ENCODE results near the gene ACADL. TPM values are rescaled to one million over a fixed set of nuclear protein-coding genes. Genes with fewer than 3 reads are reported as not detected.

ACADL gene
- total RNA-seq (2014; rRNA removed; shearing (Covaris generic)): not detected in 2 replicates

DNA sequence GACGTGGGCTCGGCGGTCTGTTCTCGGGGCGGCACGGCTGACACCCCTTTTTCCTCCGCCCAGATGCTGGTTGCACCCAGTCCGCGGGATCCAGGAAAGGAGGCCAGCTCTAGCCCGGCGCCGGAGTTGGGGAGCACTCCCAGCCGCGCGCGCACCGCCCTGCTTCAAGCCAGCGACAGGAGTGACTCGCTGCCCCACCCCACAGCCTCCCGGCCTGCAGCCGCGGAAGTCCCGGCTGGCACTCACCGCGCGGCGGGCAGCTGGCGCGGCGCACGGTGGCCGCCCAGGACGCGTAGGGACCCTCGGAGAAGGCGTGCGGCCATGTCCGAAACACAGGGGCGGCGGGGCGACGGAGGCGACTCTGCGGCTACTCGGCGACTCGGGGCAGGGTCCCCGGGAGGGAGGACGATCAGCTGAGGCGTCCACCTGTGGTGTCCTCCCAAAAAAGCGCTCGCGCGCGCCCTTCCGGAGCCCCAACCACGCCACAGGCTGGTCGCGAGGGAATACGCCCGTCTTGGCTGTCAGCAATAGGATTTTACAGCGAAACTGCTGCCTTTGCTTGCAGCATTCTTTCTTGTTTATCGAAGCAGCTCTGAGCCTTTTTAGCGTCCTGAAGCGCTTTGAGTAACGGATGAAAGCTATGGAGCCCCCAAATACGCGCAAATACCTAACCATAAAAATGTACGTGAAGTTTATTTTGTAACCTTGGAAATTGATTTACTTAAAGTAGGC is at the start of gene ACADL:
TSS of gene ACADL (minus strand) at position 507 of the 732 bp plus-strand sequence. CDS start at position 323, 184 bp downstream.
- DNase-seq (ENCODE audit: low spot score): no peak

DNA sequence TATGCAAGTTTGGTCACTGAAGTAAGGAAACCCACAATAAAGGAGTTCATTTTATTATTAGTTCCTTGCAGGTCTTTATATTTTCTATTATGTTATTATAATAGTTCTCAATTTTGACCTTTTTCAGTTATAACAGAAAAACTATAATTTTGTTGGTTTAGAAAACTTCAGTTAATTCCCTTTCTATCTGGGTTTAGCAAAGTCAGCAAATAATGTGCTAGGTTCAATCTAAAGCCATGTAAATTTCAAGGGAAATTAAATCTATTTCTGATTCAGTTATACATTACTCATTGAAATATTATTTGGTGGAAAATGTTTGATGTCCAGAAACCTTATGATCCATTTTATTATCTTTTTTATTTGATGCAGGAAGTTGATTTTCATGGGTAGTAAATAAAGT is 46.1 kb upstream of the ACADL start:
- no peak for DNase-seq (ENCODE audit: low spot score)

DNA sequence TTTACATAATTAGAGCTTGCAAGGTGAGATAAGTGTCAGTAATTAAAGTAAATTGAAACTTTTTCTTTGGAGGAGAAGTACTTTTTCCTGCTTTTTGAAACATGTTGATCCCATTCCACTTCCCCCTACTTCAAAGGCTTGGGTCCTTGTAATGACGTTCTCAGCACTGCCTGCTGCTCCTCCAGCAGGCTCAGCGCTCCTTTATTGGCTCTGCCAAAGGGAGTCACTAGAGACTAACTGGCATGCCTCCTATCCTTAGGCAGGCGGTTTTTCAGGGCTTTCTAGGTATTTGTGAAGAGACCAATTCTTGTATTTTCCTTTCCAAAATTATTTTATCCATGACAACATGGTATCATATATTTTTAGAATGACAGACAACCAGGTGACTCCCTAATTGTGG is 43.9 kb upstream of the ACADL start:
- no peak for DNase-seq (ENCODE audit: low spot score)

DNA sequence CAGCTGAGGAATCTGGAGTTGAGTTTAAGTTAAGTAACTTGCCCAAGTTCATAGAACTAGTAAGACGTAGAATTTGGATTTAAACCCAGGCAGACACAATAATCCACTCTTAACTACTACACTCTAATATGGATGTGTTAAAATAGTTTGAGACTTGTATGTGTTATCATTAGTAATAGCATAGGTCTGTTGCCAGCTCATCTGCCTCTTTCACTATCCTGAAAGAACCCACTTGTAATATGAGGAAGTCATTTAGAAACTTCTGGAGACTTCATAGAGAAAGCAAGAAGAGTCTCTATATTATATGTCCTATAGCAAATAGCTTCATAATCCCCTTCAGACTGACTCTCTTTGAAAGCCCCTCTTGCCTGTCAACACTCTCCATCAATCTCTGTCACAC is 43.0 kb upstream of the ACADL start:
- no peak for DNase-seq (ENCODE audit: low spot score)

DNA sequence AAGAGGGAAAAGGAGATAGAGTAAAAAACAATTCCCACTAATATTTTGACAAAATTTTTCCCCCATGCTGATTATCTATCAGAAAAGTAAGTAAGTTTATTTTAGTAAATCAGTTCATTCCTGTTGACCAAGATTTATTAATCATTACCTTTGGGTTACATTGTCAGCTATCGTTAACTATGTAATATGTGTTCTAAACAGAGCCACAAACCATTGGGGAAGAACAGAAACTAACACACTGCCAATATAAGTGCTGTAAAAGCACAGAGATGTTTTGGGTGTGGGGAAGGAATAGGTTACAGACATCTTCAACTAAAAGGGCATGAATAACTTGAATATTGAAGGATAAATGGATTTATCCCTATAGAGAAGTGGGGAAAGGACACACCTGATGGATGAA is 42.5 kb upstream of the ACADL start:
- DNase-seq (ENCODE audit: low spot score): no peak

DNA sequence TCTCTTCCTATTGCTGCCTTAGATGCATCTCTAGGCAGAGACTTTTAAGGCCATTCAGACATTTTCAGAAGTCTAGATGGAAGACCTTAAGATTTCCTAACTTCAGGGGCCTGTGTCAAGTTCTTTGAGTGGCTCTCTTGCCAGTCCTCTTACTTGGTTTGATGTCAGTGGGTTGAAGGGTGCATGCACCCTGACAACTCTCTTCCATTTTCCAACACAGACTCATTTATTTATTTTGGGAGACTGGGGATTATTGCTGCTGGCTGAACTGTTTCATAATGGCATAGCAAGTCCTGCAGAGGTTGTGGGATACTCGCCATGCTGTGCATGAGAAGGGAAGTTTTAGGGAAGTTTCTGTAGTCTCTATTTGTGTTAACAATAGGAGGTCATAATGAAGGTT is 39.0 kb upstream of the ACADL start:
- no peak for DNase-seq (ENCODE audit: low spot score)

DNA sequence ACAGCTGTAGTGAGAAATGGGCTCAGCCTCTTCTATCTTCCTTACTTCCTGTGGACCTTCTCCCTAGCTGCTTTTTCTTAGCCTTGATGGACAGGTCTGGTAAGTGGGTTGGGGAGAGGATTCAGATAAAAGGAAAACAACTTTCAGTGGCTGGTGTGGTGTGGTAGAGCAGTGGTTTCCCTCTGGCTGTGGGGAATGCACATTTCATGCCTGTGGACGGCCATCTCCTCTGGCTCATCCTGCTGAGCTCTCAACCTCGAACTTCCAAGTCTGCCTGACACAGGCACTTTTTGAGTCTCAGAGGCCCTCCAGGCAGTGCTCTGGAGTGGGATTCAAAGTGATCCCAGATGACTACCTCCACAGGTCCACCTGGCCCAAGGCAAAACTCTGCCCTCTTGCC is 38.6 kb upstream of the ACADL start:
- no peak for DNase-seq (ENCODE audit: low spot score)

DNA sequence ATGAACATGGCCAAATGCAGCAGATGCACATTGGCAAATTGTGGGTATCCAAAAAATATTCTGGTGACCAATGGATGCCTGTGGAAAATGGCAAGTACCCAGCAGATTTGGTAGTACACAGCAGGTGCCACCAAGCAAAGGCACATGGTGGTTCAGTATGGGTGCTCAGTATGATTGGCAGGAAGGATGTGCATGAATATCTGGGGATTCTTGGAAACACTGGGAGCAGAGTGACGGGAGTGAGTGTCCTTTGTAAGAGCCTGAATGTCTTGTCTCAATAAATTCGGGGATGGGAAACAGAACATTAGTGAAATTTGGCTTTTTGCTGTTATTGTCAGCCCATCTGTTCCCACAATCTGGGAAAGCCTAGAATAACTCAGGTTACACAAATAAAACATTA is 36.8 kb upstream of the ACADL start:
- no peak for DNase-seq (ENCODE audit: low spot score)

DNA sequence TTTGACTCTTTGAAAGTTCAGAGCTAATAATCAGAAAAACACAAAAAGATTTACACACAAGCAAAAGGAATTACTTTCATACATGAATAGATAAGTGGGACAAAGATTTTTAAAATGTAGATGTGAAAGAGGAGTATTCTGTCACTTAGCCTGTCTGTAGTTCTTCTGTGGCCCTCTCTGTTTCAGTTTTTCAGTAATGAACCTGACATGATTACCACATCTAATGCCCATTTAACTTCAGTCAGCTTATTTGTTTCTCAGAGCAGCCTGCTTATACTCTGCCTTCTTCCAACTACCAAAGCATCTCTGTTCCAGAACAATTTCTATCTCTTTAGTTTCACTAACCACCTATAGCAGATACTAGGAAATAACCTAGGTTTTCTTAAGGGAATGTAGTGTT is 34.4 kb upstream of the ACADL start:
- DNase-seq (ENCODE audit: low spot score): no peak

DNA sequence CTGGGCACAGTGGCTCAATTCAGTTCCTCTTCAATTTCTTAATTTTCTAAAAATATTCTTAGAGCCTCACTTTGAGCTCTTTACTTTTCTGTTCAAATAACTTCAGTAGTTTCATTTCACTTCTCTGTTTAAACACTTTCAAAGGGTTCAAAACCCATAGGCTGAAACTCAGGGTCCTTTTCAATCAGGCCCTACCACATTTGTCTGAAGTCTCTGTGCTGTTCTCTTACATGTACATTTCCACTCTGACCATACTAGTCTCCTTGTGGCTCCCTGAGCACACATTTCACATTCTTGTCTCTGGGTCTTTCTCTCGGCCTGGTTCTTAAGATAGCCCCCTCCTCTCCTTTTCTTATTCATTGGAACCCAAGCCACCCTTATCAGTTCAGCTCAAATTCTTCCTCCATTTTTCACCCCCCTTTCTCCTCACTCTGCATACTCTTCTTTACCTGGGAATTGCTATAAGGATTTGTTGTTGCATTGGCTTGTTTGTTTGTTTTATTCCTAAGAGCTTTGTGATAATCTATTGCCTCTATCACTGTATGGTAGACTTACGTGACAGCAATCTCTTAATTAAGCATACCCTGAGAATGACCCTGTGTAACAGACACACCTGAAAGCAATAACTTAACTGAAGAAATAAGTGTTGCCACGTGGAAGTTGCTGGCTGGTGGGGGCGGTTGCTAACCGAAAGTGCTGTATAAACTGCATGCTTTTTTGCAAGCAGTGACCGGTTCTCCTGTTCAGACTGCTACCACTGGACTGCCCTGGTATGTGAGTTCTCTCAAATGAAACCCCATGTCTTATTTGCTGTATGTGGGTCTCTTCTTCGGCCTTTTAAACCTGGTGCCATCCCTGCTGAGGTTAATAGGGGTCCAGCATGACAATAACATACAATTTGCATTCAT is 27.7 kb upstream of the ACADL start:
- no peak for DNase-seq (ENCODE audit: low spot score)

DNA sequence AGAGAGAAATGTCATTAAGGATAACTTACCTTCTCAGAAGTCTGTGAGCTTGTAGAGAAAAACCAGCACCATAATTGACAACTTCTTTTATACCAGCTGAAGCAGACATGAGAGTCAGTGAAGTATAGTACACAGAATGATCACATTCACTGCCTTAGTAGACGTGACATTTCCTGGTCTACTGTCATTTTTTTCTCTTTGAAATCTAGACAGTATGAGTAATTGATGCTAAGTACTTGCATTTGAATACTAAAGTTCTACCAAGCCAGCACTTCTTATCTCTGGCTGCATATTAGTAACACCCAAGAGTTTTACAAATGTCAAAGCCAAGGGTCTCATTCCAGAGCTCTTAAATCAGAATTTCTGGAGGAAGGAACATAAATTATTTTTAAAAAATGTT is 25.4 kb upstream of the ACADL start:
- no peak for DNase-seq (ENCODE audit: low spot score)

DNA sequence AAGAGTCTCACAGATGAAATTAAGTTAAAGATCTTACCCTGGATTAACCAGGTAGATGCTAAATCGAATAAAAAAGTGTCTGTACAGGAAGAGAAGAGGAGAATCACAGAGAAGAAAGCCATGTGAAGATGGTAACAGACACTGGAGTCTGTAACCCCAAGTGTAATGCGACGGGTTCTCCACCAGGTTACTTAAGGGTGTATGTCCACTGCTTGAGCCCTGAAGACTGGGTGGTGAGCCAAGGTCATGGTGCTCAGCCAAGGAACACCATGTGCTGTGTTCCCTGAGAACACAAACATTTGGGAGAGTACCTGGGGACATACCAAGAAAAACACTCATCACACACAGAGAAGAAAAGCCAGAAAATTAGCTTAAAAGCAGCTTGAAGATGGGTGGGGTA is 8.2 kb upstream of the ACADL start:
- no peak for DNase-seq (ENCODE audit: low spot score)

DNA sequence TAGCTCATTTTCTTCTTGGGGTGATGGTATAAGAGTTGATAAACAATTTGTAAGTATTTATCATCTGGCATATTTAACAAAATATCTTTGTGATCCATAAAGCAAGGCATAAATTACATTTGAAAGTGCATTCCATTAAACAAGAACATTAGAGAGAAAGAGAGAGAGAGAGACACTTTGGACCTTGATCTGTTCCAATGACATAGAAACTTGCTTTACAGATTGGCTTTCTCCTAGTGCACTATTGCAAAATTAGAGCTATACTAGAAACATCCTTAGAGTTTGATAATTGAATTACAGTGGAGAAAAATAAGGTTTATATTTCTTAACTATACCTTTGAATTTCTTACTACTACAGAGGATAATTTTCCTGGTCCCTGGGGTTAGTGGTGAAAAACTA is 5.7 kb upstream of the ACADL start:
- no peak for DNase-seq (ENCODE audit: low spot score)

DNA sequence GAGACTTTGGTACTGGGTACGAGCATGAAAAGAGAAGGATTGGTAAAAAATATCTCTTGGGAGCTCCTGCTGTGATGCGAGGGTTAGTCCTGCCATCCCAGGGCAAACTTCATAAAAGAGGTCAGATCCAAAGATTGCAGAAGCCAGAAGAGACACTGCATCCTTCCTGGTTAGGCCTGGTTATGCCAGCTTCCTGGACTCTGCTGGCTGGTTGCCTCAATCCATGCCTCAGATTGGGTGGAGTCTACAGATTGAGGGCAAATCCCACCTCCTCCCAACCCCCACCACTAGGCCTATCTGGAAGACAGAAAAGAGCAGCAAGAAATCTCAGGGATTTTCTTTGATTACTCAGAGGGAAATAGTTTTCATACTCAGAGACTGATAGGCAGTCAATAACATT is 5.3 kb upstream of the ACADL start:
- DNase-seq (ENCODE audit: low spot score): no peak

DNA sequence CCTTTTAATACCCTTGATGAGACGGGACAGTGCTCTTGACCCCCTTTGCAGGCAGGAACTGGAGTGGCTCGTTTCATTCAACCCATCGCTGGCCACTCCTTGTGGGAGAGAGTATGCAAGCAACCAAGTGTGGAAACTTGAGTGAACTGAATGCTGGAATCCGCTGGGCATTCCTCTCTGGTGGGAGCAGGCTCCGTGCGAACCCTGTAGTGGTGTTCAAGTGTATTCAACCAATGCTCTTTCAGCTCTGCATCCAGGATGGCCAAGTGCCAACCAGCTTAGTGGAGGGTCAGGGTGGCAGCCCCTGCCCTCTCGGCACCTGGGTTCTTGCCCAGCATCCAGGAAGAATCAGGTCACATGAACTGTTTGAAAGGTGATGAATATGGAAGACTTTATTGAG is 3.3 kb upstream of the ACADL start:
- DNase-seq (ENCODE audit: low spot score): no peak

DNA sequence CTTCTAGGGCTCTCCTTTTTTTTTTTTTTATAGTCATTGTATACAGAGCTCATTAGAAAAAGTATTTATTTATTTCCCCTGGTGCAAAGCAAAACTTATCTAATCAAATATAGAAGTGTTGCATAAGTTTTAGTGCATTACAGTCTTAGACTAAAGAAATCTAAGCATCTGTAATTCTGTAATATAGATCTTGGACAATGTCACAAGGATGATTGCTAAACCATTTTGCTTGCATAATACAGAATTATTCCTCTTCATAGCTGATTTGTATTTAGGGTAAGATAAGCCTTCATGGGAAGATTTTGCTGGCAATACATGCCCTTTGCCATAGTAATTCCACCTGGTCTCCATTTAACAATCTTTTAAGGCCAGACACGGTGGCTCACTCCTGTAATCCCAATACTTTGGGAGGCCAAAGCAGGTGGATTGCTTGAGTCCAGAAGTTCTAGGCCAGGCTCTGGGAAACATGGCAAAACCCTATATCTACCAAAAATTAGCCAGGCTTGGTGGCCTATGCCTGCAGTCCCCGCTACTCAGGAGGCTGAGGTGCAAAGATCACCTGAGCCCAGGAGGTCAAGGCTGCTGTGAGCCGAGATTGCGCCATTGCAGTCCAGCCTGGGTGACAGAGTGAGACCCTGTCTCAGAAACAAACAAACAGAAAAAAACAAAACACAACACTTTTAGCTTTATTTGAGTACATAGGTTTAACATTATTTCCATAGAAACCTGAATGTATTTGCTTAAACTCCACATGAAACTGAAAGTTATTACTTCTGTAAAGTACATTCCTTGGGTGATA is 2.2 kb upstream of the ACADL start:
- DNase-seq (ENCODE audit: low spot score): no peak

DNA sequence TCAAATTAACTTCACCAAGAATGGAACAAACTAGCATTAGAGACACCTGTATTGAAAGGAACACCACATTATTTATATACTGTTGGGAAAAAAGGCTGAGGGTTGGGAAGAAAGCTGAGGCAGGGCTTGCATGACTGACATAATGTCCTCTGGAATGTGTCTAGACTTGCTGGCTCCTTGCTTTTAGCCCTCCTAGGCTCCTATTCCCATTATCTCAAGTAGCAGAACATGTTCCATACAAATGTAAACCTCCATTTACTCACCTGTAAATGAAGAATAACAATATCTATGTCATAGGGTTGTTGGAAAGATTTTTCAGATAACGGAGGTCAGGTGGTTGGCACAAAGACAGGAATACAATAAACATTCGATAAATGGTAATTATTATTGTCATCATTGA is 976 bp upstream of the ACADL start:
- no peak for DNase-seq (ENCODE audit: low spot score)

DNA sequence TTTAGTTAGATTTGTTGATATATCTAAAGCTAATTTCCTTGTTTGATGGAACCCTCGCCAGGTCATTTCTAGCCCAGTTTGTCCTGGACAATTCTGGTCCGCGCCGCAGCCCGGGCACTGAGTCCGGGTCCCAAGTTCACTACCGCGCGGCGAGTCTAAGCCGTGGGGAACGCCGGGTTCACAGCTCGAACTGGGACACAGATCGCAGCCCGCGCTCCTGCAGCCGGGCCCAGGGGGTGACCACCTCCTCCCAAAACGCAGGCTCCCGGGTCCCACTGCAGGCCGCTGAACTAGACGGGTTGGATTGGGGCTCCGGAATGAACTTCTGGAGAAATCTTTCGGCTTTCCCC is 681 bp downstream of the ACADL start:
- no peak for DNase-seq (ENCODE audit: low spot score)

DNA sequence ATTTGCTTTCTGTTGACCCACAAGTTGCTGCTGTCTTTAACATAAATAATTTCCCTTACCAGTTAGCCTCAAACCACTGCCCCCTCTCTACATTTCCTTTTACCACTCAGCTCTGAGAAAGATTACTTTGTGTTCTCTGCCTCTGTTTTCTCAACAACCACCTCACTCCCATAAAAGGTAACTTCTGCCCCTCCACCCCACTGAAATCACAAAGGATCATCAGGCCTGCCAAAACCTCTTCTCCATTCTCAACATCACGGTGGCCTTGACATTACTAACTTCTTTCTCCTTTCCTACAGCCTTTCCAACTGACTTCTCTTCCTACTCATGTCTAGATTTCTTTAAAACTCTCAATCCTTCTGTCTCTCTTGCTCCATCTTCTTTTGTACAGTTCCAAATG is 10.1 kb downstream of the ACADL start:
- no peak for DNase-seq (ENCODE audit: low spot score)

DNA sequence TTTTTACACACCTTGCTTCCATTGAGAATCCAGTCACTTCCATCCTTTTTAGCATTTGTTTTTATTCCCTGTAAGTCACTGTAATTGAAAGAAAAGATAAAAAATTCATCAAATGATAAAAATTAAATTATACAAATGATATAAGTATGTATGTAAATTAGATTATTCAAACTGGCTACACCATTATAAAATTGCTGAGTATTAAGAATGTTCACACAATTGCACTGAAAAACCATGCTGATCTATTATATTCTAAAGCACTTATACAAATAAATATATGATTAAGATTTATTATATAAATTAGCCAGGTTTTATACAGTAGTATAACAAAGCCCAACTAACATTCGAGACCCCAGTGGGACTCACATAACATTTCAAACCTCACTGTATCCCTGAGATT is 15.1 kb downstream of the ACADL start:
- DNase-seq (ENCODE audit: low spot score): no peak

DNA sequence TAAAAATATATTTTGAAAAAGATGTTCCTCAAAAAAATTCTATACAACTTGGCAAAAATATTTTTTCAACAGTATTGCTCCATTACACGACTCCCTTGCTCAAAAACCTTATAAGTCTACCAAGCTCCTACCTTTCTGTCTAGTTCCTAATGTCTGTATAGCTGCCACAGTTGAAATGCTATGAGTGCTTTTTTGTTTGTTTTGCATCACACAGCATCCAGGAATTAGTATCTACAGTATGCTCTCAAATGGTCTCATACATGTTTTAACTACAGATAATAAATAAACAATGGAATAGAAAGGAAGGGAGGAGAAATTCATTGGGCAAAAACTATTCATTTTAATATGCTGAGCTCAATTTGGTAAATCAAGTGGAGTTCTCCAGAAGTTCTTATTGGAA is 17.3 kb downstream of the ACADL start:
- no peak for DNase-seq (ENCODE audit: low spot score)

DNA sequence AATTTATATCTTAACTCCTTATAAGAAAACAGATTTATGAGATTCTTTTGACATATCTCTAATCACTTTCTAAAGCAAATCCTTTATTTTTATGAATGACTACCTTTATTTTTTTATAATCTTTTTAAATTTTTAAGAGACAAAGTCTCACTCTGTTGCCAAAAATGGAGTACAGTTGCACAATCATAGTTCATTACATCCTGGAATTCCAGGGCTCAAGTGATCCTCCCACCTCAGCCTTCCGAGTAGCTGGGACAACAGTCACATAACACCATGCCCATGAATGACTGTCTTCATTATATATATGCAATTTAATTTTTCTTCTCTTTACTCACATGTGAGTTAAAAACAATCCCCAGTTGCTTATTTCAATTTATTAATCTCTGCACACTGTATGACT is 21.7 kb downstream of the ACADL start:
- DNase-seq (ENCODE audit: low spot score): no peak

DNA sequence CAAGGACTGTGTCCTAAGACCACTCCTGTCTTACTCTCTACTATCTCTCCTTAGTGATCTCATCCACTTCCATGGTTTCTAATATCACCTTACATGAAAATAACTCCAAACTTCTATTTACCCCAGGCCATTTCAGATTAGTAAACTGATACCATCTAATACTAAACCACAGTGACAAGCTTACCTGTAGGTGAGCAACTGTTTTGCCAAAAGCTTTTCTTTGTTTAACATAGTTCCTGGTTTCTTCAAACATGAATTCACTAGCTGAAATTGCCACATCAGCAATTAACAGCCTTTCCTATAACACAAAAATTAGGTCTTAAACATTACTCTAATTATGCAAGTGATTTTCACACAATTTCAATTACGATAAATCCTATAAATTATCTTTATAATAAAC is 22.1 kb downstream of the ACADL start:
- no peak for DNase-seq (ENCODE audit: low spot score)

Data from A172 (cell line).